ENCODE results near the gene SMAP2.

GRCh38 chr1:40361637-40362036, 11.9 kb upstream of the SMAP2 start:
- TF ChIP-seq EZH2 (IDR thresholded peaks at IDR 0.05; ENCODE audit: low read length, missing control alignments) (no peak), CTCF (conservative IDR thresholded peaks at IDR 0.05 in 1 of 2, IDR thresholded peaks at IDR 0.05 in 1 of 2; ENCODE audit: low read depth in 1 of 2, low read length in 2 of 2) (no peak)

All from fibroblast of lung (primary cell).